SHP77 (cell line): Measurements from ENCODE around the gene ZBTB45.
"Not testable (repeated sequence)": the region's sequence is repeated elsewhere in the genome, so short reads cannot be mapped to it uniquely, and the experiment has no call there.

Experiments used
- DNase-seq, 2 experiments: peaks; one replicate each; lab custom pipeline; 2025; lab: John Stamatoyannopoulos, UW

ZBTB45 gene

DNA sequence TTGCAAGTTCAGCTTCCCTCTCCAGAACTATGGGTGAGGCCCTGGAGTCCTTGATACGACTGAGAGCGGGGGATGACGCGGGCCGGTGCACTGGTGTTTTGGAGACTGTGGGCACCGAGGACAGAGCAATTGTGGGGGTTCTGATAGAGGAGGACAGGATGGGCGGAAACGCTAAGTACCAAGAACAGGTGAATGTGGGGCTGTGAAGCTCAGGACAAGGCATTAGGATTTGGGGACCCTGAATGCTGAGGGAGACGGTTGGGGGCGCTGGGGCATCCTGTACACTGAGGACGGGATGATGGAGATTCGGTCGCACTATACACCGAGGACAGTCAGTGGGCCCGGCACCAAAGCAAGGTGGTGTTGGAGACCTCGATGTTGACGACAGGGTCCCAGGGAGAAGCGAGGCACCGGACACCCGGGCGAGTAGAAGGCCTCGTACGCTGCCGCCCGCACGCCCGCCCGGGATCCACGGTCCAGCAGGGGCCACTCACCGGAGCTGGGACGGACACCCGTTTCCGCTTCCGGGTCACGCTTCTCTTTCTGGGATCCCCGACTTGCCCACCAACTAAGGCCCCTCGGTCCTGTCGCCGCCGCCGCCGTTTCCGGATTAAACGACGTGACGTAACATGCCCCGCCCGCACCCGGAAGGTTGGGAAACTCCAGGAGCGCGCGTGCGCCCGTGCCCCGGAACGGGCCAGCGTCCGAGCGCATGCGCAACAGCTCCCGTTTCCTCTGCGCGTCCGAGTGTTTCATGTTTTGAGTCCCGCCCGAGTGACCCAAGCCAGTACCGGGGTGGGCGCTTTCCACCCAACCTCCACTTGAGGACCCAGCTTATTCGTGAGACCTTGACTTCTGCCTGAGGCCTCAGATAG, 35.1 kb upstream of the ZBTB45 start, which contains the start of gene CHMP2A:
Gene CHMP2A (minus strand): TSS at position 612 of the 875 bp plus-strand sequence. CDS start 893 bp downstream, outside the sequence.
- DNase-seq: no peak

DNA sequence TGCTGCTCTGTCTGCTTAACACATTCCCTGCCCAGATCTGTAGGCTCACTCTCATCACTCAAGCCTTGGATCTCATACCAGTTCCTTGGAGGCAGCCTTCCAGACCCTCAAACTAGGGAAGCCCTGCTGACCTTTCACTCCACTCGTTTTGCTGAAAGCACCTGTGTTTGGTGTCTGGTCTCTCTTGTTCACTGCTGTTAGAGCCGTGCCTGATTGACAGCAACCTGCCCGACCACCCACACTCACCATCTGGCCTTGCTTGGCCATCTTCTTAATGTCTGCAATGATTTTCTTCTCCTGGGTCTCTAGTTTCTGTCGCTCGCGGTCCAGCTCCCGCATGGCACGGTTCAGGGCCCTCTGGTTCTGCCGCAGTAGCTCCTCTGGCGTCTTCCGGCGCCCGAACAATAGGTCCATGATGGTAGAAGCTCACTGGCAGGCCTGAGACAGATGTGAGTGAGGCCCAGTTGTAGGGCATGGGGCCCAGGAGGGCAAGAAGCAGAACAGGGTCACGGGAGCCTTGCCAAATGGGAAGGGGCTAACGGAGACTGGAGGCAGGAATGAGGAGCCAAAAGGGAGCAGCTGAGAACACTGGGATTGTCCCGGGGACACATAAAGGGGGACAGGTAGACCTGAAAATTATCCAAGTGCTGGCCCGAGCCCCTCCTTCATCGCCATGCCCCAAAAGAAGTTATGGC, 34.3 kb upstream of the ZBTB45 start:
- no peak for DNase-seq

DNA sequence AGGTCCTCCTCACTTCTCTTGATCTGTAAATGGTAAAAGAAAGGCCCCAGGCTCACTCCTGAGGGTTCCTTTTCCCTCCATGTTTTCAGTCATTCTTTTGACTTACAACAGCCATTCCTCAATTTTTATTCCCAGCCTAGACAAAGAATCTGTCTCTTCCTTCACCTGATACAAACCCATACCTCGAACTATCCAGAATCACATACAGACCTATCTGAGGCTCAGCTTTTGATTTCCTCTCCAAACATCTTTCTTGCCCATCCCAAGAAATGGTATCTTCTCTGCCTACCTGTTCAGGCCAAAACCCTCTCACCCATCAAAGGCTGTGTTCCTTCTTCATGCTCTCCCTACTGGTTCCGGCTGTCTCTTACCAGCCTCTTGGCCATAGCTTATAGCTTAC, 33.0 kb upstream of the ZBTB45 start:
- no peak for DNase-seq

DNA sequence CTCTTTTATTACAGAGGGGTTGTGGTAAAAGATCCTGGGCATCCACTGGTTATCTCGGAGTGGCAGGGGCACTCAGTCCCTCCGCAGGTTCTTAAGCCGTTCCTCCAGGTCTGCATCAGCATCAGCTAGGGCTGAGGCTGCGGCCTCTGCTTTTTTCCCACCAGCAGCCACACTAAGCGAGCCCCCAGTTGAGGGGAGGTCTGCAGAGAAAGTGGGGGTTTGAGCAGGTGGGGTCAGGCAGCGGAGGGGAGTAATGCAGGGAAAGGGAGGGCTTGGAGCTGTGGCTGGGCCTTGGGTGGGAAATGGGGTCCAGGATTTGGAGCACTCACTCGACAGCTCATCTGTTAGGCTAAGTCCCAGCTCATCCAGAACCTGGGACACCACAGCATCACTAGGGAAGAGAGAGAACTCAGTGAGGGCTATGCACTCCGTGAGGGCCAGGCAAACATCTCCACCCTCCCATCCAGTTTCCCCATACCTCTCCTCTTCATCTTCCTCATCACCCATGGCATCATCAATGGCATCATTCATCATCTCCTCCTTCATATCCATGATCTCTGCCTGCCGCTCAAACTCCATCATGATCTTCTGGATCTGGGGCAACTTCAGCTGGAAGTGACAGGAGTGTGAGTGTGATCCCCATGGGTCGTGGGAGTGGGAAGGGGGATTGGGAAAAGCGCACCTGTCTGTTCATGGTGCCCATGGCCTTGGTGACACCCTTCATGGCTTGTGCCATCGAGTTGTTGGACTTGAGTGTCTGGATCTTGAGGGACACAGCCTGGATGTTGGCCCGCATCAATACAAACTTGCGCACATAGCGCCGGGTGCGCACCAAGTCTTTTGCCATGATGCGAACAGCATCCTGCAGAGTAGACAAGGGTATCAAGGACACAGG, 32.2 kb upstream of the ZBTB45 start:
- no peak for DNase-seq

DNA sequence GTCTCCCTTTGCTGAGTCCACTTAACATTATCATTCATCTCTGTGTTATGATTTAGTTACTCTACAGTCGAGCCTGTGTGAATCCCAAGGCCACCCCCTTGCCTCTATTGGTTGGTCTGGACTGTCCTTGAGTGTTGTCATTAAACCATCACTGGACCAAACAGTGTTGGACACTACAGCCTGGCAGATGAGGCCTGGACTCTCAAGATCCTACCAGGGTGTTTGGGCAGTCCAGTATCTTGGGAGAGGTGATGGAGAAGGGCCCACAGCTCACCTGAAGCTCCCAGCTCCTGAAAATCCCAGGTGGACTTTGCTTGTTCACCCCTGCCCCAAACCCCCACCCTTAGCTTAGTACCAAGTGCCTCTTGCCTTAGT, 31.5 kb upstream of the ZBTB45 start:
- no peak for DNase-seq

DNA sequence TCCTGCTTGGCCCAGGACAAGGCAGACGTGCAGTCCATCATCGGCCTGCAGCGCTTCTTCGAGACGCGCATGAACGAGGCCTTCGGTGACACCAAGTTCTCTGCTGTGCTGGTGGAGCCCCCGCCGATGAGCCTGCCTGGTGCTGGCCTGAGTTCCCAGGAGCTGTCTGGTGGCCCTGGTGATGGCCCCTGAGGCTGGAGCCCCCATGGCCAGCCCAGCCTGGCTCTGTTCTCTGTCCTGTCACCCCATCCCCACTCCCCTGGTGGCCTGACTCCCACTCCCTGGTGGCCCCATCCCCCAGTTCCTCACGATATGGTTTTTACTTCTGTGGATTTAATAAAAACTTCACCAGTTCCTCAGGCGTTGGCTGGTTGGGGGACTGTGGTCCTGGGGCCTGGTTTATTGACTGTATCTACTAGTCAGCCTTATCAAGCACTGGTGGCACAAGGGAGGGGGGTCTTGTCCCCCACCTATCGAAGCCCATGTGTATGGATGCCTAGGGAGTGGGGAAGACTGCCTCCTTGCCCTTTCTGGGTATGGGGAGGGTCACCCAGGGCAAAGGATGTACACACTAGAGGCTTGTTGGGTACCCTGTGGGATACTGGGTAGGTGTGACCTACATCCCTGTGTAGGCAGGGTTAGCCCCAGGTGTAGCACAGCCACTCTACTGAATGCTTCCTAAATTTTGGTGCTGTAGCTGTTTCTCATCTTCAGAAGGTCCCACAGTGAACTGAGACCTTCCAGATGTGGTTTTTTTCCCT, 30.9 kb upstream of the ZBTB45 start:
- no peak for DNase-seq

DNA sequence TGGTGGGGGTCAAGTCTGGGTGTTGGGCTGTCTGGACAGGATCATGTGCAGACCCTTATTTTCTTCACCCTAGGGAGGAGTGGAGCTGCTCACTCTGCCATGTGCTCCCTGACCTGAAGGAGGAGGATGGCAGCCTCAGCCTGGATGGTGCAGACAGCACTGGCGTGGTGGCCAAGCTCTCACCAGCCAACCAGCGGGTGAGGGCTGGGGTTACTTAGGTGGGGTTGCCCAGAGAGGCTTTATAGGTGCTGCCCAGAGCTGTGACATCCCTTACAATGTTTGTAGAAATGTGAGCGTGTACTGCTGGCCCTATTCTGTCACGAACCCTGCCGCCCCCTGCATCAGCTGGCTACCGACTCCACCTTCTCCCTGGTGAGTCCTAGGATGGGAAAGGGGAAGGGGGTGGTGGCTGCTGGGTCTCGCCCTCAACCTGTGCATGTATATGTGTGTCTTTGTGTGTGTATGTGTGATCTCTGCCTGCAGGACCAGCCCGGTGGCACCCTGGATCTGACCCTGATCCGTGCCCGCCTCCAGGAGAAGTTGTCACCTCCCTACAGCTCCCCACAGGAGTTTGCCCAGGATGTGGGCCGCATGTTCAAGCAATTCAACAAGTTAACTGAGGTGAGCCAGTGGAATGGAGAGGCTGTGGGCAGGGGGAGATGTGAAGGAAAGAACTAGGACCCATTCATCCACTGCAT, 30.2 kb upstream of the ZBTB45 start:
- DNase-seq: no peak

DNA sequence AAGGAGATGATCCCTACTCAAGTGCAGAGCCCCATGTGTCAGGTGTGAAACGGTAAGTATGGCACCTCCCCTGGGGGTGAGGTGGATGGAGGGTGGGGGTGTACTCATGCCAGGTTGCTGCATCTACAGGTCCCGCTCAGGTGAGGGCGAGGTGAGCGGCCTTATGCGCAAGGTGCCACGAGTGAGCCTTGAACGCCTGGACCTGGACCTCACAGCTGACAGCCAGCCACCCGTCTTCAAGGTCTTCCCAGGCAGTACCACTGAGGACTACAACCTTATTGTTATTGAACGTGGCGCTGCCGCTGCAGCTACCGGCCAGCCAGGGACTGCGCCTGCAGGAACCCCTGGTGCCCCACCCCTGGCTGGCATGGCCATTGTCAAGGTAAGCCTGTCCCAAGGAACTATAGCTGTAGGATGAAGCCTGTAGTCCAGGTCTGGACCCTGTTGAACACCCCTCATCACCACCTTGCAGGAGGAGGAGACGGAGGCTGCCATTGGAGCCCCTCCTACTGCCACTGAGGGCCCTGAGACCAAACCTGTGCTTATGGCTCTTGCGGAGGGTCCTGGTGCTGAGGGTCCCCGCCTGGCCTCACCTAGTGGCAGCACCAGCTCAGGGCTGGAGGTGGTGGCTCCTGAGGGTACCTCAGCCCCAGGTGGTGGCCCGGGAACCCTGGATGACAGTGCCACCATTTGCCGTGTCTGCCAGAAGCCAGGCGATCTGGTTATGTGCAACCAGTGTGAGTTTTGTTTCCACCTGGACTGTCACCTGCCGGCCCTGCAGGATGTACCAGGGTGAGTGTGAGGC, 29.5 kb upstream of the ZBTB45 start:
- DNase-seq: no peak

DNA sequence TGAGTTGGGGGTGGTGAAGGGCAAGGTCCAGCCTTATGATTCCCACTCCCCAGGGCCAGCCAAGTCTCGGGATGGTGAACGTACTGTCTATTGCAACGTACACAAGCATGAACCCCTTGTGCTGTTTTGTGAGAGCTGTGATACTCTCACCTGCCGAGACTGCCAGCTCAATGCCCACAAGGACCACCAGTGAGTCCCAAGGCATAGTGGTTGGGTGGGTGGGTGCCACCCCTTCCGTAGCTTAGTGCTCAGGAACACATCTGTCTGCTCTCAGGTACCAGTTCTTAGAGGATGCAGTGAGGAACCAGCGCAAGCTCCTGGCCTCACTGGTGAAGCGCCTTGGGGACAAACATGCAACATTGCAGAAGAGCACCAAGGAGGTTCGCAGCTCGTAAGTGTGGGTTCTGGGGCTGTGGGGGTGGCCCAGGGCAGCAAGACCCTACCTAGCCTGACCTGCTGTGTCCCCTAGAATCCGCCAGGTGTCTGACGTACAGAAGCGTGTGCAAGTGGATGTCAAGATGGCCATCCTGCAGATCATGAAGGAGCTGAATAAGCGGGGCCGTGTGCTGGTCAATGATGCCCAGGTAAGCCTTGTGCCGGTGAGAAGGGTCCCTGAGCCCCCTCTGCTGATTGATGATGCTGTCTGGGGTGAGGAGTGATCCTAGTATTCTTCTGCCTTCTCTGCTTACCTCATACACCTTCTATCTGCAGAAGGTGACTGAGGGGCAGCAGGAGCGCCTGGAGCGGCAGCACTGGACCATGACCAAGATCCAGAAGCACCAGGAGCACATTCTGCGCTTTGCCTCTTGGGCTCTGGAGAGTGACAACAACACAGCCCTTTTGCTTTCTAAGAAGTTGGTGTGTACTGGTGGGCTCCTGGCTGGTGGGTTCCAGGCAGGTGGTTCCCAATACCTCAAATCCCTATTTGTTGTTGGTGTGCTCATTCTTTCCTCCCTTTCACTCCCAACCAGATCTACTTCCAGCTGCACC, 28.0 kb upstream of the ZBTB45 start:
- DNase-seq: no peak

DNA sequence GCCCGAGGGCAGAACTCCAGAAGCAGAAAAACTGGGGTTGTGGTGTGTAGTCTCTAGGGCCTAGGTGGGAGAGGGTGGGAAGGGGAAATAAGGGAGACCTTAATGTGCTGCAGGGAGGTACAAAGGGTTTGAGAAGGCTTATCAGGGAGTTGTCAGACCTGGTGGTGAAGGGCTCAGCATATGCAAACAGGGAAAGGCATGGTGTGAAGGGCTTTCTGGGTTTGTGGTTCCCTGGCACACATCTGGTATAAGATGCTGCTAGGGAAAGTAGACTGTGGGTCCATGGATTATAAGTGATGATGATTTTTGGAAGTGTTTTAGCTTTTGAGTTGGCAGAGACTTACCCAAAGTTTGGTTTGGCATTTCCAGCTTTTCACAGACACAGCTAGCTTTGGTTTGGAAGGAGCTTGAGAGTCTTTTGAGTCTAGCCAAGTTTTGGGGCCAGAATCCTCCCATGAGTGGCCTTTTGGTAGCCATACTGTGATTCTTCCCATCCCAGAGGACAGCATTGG, 26.5 kb upstream of the ZBTB45 start:
- DNase-seq: no peak

DNA sequence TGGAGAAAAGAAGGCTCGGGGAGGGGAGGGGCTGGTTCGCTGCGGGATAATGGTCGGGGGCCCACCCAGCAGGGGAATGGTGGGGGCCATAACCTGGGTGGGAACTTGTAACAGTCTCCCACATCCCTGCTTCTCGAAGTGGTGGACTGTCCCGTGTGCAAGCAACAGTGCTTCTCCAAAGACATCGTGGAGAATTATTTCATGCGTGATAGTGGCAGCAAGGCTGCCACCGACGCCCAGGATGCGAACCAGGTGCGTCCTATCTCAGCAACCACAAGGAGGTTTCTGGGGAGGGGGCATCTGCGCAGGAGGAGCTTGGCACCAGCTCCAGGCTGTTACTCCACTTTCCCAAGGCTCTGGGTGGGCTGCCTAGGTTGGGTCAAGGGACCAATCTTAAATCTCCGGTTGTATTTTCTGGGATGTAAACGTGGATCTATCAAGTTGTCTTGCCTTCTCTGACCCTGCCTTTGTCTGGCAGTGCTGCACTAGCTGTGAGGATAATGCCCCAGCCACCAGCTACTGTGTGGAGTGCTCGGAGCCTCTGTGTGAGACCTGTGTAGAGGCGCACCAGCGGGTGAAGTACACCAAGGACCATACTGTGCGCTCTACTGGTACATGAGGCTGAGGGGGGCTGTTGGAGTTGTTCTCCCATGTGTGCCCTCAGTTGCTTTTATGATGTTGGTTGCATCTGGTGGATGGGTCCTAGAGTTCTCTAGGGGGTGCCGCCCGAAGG, 25.8 kb upstream of the ZBTB45 start:
- no peak for DNase-seq

DNA sequence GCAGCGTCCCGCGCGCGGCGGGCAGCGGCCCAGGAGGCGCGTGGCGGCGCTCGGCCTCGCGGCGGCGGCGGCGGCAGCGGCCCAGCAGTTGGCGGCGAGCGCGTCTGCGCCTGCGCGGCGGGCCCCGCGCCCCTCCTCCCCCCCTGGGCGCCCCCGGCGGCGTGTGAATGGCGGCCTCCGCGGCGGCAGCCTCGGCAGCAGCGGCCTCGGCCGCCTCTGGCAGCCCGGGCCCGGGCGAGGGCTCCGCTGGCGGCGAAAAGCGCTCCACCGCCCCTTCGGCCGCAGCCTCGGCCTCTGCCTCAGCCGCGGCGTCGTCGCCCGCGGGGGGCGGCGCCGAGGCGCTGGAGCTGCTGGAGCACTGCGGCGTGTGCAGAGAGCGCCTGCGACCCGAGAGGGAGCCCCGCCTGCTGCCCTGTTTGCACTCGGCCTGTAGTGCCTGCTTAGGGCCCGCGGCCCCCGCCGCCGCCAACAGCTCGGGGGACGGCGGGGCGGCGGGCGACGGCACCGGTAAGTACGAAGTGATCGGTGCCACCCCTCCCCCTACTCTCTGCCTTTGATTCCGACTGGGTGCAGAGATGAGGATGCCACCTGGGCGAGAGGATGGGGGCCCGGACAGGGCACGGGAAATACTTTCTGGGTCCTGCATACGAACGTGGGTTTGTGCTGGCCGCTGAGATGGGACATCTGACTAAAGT, 25.1 kb upstream of the ZBTB45 start:
- DNase-seq: no peak

DNA sequence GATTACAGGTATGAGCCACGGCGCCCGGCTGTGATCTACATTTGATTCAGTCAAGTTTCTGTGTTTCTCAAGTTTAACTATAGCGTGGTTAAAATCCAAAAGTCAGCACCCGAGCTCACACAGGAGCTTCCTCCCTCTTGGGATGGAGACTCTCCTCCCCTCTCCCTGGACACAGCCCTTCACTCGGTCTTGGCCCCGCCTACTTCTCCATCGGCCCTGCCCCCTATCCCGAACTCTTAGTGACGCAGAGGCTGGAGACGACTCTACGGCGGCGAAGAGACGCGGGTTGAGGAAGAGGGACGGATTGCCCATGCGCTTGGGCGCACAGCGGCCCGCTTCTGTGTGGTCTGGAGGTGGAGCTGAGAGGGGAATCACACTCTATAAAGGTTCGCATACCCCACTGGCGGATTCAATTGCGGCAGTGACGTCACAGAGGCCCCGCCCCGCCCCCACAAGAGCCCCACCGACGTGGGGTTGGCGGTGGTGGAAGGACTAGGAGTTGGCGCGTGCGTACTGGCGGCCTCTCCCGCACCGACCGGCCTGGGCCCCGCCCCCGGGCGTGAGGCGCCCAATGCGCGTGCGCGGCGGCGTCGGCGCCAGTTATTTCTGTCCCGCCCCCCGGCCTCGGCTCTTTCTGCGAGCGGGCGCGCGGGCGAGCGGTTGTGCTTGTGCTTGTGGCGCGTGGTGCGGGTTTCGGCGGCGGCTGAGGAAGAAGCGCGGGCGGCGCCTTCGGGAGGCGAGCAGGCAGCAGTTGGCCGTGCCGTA, 24.4 kb upstream of the ZBTB45 start, which contains the start of gene TRIM28:
Gene TRIM28 (plus strand): TSS at position 239 of the 765 bp plus-strand sequence. CDS start 694 bp downstream, outside the sequence.
- no peak for DNase-seq

DNA sequence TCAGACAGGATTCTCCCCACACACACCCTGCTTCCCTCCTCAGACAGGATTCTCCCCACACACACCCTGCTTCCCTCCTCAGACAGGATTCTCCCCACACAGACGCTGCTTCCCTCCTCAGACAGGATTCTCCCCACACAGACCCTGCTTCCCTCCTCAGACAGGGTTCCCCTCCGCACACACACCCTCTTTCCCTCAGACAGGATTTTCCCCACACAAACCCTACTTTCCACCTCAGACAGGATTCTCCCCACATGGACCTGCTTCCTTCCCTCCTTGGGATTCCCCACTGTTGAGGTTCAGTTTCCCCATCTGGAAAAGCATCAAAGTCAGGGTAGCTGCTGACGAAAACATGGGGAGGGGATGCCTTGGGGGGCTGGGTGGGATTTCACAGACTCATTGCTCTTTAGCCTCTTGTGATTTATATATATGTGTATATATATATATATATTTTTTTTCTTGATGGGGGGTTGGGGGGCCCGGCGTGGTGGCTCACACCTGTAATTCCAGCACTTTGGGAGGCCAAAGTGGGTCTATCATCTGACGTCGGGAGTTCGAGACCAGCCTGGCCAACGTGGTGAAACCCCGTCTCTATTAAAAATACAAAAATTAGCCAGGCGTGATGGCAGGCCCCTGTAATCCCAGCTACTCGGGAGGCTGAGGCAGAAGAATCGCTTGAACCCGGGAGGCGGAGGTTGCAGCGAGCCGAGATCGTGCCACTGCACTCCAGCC, 23.2 kb upstream of the ZBTB45 start:
- not testable (repeated sequence) for DNase-seq

DNA sequence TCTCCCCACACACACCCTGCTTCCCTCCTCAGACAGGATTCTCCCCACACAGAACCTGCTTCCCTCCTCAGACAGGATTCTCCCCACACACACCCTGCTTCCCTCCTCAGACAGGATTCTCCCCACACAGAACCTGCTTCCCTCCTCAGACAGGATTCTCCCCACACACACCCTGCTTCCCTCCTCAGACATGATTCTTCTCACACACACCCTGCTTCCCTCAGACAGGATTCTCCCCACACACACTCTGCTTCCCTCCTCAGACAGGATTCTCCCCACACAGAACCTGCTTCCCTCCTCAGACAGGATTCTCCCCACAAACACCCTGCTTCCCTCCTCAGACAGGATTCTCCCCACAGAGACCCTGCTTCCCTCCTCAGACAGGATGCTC, 19.6 kb upstream of the ZBTB45 start:
- DNase-seq: not testable (repeated sequence)
